ENCODE results near the gene ABCC8.
"Not testable (repeated sequence)": the region's sequence is repeated elsewhere in the genome, so short reads cannot be mapped to it uniquely, and the experiment has no call there.

Gene ABCC8

DNA sequence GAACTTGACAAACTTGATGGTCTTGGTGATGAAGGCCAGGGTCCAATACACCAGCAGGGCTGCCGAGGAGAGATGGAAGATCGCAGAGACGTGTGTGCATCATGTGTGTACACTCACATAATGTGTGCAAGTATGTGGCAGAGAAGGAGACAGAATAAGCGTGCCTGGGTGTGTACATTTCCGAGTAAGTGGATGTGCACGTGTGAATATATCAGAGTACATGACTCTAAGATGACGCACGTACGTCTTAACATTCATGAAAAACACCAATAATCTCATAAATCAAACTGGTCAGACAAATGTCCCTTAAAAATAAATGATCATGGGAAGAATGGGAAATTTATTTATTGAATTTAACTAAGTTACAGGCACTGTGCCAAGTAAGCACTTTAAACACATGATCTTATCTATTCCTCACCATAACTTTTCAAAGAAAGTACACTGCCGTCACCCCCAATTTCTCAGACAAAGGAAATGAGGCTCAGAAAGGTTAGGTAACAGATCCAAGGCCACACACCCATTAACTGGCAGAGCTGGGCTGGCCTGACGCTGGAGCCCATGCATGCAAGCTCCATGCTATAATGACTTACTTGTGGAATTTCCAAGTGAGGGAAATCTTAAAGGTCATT, 13.0 kb downstream of the ABCC8 start:
- no peak for DNase-seq

DNA sequence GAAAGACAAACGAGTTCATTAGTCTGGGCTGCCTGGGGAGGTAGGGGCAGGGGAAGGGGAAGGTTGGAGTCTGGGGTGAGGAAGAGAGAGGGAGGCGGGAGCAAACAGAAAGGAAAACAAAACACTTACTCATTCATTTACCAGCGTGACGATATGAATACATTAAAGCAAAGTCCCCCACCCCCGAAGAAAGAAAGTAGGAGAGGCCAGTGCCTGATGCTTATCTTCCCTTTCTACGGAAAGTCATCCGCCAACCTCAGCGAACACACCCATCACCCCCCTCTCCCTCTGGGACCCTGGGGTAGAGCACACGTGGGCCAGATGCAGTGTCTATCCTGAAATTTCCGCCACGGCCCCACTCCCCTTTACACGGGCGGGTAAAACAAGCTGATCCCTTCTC, 13.7 kb downstream of the ABCC8 start:
- DNase-seq: no peak

DNA sequence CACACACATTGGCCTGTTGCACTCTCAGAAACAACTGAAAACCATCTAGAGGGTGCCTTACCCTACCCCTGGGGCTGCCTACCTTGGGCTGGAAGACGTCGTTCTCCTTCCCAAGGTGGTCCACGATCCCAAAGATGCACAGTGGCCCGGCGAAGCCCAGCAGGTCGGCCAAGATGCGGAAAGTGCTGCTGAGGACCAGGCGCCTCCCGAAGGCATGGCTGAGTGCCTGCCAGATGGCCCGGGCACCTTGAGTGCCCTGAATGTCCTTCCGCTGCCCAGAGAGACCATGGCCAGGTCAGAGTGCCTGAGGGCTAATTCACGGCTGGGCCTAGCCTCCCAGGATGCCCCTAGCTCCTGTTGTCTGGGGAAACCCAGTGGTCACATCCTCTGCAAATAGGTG, 16.2 kb downstream of the ABCC8 start:
- DNase-seq: no peak

DNA sequence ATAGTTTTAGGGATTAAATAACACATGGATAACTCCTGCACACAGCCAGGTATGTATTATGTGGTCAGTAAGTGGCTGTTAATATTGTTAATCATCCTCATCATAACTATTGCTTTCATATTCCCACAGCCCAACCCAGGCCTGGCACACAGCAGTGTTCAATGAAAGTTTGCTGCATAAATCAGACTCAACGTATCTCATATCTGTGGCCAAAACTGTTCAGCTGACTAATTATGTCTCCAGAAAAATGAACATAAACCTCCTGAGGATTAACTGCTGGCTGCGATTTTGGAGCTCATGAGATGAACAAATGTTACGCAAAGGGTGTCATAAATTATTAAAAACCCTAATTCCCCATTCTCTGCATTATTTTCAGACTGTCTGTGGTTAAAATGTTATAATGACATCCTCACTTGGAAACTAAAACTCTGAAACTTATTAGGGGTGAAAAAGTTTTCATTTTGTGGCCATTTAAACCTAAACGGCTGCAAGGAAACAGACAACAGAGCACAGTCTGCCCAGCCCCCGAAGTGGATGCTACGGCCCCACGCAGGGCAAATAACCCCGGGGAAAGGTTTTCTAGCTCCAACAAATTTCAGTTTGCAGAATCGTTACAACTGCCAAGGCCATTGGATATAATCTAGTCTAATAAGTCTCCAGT, 17.3 kb downstream of the ABCC8 start:
- no peak for DNase-seq

DNA sequence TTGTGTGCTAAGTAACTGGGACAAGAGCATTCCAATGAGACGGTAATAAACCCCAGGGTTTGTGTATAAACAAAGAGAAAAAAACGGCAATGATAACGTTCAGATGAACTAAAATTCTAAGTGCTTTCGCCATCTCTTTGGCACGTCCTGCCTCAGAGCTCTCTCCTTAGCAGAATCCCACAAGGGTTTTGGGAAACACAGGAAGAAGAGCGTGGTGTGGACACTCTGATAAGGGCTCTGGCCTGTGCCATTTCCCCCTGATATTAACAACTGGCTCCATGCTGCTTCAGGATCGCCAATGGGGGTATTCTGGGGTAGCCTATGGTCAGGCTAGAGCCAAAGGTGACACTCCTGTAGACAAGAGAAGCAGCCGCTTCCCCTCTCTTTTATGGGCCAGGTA, 18.4 kb downstream of the ABCC8 start:
- DNase-seq: no peak

DNA sequence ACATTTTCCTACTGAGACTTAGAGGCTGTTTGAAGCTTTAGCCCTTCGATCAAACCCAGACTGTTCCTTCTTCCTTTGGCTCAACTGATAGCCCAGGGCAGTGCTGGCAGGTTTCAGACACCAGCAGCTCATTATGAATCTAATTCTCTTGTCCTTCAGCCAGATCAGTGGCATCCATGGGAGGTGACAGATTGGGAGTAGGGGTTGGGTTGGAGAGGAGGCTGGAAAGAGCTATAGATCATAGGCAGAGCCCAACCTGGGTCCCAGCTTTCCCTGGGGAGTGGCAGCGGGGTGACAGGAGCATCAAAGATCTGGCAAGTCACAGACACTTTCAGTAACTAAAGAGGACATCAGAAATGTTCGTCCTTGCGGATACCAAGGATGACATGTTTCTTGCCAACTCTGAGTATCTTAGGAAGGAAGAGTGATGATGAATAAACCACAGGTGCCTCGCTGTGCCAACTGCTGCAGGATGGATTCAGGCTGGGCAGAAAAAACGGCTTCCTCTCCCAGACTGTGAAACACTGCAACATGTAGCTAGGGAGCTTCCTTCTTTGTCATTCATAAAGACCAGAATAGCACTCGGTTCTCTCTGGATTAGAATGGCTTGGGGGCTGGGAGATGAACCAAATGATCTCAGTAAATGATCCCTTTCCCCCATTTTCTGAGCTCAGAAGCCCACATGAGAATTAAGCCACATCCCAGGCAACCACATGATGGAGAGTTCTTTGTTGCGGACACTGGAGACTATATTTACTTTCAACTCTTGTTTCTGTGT, 19.1 kb downstream of the ABCC8 start:
- no peak for DNase-seq

DNA sequence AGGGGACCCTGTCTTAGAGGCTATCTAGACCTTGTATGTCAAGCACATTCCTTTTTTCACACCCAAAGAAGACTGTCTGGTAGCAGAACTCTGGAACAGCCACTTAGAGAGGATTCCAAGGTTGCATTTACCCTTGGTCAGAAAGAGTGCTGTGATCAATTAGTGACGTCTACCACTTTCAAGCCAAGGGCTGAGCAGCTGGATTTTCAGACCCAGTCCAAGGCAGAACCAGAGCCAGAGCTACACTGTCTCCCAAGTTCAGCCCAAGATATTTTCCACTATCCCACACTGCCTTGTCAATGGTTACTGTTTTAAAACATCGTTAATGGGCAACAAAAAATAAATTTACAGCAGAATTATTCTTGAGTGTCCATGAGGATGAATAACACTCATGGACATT, 24.0 kb downstream of the ABCC8 start:
- no peak for DNase-seq

DNA sequence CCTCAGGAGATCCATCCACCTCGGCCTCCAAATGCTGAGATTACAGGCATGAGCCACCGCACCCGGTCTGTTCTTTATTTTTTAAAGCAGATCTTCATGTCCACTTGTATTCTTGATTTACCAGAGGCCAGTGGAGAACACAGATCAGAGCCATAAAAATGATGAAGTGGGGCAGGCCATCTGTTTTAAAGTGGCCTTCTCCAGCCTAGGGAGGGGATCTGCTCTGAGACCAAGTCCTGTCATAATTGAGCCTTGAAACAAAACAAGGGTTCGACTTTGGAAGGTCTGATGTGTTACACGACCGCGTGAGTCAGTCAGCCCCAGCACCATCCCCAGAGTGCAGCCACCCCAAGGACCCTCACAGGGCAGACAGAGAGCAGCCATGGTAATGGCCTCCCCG, 27.5 kb downstream of the ABCC8 start:
- DNase-seq: no peak

DNA sequence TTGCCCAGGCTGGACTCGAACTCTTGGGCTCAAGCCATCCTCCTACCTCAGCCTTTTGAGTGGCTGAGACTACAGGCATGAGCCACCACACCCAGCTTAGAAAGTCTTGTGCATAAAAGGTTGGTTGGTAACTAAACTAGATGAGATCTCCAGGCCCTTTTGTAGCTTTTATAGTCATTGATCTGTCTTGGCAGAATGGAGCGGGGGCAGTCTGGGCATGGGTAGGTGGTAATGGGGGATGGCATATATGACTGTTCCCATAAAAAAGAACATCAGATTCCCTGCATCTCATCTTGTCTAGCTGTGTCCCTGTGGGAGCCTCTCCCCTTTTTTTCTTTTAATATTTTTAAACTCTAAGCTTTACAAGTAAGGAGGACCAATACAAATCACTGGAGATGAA, 30.2 kb downstream of the ABCC8 start:
- DNase-seq: no peak

DNA sequence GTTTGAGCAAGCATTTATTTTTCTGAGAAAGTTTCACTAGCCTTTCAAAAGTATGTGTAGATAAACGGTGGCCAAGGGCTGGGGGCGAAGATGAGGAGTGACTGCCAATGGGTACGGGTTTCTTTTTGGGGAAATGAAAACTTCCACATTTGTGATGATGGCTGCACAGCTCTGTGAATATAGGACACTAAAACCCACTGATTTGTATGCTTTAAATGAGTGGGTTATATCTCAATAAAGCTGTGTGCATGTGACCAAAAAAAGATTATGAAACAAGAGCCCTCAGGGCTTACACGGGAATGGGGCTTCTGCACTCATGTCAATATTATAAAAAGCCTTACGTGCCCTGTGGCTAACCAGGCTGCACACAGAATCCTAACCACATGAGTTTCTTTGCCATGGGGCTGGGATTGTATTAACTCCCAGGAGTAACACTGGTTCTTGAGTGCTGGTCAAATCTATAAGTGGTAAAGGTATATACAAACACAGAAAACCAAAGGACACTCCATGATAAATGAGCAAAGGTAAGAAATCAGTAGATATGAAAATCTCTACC, 31.3 kb downstream of the ABCC8 start:
- DNase-seq: no peak

DNA sequence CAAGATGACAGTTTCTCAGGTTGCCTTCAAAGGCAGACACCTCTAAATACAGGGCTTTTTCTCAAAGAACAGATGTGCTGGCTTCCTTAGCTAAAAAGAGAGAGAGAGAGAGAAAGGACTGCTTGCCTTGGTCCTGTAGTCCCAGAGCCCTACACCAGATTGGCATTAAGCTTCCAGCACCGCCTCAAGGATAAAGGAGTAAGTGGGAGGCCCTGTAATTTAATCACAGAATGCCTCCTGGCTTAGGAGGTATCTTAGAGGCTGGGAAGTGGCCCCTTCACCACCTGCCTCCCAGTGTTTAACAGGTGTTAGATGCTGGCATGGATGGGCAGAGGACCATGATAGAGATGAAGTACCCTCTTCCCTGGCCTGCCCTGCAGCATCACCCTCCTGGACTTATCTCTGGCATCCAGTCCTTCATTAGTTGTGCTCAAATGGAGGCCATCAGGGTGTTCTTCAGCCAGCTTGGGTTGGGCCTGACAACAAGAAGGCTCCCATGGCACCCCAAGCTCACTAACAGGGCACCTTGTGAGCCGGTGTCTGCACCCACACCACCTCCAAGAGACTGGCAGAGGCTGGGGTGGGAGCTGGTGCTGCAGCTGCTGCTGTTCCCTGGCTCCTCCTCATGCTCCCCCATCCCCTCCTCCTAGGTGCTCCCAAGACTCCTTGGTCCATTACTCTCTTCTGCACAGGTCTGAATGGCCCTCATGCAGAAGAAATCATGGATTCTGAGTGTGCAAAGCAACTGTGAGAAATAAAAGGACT, 32.5 kb downstream of the ABCC8 start:
- no peak for DNase-seq

DNA sequence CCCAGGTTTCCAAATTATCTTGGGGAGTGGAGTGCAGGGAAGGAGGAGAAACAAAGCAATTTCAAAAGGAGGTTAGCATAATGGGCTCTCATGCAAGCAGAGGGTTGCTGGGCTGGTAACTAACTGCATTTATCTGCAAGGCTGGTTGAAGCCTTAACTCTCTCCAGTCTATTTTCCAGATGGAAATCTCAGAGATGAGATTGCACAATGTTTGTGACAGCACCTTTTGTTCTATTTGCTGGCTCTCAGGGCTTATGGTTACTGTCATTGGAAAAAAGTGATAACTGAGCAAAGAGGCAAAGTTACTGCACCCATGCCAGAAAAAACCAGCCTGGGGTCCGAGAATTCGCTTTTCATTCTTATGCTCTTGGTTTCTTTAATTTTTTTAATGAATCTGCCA, 33.2 kb downstream of the ABCC8 start:
- DNase-seq: no peak

DNA sequence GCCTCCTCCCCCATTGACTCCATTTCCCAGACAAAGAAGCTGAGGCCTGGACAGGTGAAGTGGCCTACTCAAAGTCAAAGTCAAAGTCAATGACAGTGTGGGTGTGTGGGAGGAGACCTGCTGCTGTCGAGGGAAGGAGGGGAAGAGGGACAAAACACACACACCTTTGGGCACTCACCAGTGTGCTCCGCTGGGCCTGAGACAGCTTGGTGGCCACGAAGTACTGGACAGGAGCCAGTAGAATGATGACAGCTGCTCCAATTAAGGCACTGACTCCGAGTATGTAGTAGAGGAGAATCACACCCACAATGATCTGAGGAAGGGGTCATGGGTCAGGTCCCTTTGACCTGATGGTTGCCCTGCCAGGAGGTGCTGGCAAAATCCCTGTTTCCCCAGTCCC, 33.6 kb downstream of the ABCC8 start:
- no peak for DNase-seq

DNA sequence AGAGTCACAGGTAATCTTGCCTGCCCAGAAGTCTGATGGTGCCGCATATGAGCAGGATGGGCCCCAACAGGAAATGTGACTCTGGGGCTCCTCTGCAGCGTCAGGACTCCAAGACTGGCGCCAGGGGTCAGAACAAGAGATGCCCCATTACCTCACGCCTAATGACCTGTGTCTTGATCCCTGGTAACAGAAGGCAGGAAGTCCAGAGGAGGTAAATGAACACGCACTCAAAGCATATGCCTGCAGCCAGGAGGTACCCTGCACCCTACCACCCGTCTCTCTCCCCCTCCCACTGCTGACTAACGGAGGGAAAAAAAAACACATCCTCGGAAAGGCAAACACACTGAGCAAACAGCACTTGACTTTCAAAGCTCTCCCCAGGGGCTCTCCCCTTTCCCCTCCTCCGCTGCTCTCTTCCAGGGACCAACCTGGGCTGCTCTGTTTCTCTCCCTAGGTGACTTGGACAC, 37.3 kb downstream of the ABCC8 start:
- no peak for DNase-seq

DNA sequence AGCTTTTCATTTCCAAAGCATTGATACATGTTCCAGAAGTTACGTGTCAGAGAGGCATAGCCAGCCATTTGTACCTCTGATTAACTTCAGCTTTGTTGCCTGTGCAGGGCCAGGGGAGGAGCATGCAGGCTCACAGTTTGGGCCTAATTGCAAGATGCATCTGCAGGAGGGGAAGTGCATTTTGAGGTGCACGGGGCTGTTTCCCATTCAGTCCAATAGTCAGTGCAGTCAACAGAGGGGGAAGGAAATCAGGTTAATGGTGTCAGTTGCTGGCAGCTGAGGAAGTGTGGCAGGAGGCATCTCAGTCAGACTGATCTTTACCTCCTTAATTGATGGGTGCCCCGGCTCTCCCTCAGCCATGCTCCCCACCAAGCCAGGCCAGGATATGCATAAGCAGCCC, 39.3 kb downstream of the ABCC8 start:
- no peak for DNase-seq

DNA sequence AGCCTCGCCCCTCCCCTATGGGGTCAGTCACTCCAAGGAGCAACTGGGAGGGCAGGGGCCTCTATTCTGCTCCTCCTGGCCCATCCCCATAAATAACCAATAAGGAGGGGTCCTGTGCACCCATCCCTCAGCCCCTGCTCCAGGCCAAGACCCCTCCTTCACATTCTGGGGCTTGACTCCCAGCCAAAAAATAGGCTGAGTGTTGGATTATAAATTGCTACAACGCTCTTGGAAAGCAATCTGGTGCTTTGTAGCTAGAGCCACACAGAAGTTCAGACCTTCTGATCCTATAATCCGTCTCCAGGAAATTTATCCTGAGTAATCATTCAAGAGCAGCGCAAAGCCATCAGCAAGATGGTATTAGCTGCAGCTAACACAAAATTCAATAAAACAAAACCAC, 42.5 kb downstream of the ABCC8 start:
- DNase-seq: no peak

DNA sequence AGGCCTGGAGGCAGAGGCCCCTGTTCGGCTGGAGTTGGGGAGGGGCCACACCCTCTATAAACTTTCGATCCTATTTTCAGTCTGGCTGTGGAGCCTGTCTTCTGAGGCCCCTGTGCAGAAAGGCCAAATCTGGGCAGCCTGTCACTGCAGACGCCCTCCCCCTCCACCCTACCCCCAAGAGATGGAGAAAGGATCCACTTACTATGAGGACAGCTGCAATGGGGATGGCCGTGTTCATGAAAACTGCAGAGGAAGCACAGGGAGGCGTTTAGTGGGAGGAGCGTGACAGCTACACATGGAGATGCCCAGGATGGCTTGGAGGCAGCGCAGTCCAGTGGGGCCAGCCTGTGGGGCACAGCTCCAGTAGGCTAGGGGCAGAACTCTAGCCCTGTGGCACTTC, 44.6 kb downstream of the ABCC8 start:
- no peak for DNase-seq

DNA sequence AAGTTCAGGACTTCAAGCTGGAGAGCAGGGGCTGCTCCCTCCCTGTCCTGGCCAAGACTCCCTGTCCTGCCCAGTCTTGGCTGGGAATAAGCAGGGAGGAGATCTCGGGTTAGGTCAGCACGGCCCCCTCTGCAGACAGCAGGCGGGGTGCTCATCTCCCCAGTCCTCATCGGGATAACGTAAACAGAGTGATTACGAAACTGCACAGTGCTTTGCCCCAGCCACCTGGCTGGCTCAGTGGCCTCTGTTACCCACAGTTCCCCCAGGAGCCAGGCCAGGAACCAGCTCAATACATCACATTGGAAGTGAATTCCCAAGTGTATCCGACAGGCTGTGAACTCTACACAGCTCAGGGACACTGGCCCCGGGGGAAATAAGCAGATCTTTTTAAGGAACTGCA, 45.5 kb downstream of the ABCC8 start:
- no peak for DNase-seq

DNA sequence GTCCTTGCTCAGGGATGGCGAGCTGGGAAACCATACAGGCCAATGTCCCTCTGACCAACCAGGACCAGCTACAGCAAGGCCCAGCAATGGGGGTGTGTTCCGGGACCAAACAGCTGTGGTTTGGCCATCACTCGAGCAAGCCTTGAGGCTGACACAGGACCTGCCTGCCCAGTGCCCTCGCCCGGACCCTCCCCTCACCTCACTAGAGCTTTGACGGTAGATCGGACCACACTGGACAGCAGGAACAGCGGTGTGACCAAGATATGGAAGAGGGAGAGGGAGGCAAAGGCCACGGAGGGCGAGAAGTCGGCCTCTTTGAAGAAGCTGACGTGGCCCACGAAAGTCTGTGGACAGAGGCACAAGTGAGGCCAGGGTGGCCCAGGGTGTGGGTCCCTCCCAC, 46.0 kb downstream of the ABCC8 start:
- DNase-seq: no peak

DNA sequence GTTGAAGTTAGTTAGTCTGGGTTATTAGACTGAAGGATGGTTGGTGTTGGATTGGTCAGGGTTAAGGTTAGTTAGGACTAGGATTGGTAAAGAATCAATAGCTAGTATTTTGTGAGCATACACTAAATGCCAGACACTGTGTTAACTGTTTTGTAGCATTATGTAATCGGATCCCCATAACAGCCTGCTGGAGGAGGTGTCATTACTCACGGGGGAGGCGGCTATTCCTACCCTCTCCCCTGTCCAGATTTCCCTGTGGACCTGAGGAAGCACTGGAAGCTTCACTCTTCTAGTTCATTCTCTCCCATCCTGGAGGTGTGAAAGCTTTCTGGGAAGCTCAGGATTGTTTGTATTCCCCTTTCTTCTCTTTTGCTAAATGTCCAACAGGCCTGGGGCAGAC, 47.7 kb downstream of the ABCC8 start:
- no peak for DNase-seq

DNA sequence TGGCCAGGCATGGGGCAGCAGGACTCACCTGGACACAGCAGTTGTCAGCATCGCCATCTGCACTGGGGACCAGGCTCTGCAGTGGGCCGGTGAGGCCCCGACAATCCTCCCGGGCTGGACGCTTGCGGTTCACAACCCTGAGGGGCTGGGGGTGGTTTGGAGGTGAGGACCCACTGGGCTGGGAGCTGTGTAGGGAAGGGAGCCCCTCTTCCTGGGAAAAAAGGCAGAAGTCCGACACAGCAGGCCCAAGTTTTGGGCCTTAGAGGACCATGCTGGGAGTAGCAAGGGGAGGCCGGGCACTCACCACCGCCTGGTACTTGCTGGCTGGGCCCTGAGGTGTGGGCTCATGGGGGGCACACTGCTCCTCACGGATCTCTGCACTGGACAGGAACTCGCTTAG, 48.4 kb downstream of the ABCC8 start:
- no peak for DNase-seq

DNA sequence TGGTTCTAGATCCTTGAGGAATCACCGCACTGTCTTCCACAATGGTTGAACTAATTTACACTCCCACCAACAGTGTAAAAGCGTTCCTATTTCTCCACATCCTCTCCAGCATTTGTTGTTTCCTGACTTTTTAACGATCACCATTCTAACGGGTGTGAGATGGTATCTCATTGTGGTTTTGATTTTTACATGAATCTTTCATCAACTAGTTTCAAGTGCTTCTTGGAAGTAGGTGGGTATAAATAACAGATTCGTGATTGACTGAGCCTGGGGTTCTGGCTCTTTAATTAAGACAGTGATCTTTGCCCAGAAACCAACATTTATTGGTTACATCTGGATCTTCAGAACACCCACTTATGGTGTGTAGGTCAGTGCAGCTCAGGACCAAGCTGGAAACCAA, 50.4 kb downstream of the ABCC8 start:
- DNase-seq: not testable (repeated sequence)

All from SIG-M5 (cell line).